ENCODE data around the gene CTPS2.
A peak's percentile ranks its signal among the peaks of the same experiment; 100 is the strongest.
"Not testable (repeated sequence)": the region's sequence is repeated elsewhere in the genome, so short reads cannot be mapped to it uniquely, and the experiment has no call there.

The CTPS2 gene

DNA sequence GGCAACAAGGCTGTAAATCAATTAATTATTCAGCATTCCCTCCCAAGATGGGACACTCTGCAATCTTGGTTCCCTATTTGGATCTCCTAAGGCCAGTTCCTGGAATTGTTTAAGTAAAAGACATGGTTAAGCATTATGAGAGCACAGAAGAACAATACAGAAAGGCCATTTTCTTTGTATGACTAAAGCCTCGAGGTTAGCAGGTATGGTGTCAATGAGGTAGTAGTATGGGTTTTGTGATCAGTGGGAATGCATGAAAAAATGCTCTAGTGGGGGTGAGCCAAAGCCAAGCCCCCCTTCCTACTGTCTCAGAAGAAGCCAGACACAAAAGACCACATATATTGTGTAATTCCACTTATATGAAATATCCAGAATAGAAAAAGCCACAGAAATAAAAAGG lies 124.2 kb downstream of the CTPS2 start:
- DNase-seq (ENCODE audit: insufficient read length) = no peak
- FAIRE-seq = no peak
- TF ChIP-seq POLR2AphosphoS5 (IDR thresholded peaks at IDR 0.05; ENCODE audit: low read depth, low read length) = no peak
- no peak for TF ChIP-seq POLR2A (IDR thresholded peaks at IDR 0.05; ENCODE audit: low read depth, low read length)
- no peak for TF ChIP-seq TAF1 (IDR thresholded peaks at IDR 0.05; ENCODE audit: borderline replicate concordance, low read depth, low read length)

DNA sequence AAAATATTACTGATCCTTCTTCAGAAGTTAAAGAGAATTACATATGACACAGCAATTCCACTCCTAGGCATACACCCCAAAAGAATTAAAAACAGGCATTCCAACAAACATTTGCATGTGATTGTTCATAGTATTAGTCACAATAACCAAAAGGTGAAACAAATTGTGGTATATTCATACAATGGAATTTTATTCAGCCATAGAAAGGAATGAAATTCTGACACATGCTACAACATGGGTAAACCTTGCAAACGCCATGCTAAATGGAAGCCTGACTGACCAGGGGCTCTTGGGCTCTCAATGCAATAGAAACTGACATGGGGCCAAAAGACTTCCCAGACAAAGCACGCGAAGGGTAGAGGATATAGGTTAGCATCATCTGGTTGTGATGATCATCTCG lies 124.6 kb downstream of the CTPS2 start:
- peak; percentile 24 for FAIRE-seq
- TF ChIP-seq POLR2A (IDR thresholded peaks at IDR 0.05; ENCODE audit: low read depth, low read length) = no peak
- TF ChIP-seq POLR2AphosphoS5 (IDR thresholded peaks at IDR 0.05; ENCODE audit: low read depth, low read length) = no peak
- TF ChIP-seq TAF1 (IDR thresholded peaks at IDR 0.05; ENCODE audit: borderline replicate concordance, low read depth, low read length) = no peak
- DNase-seq (ENCODE audit: insufficient read length) = no peak

DNA sequence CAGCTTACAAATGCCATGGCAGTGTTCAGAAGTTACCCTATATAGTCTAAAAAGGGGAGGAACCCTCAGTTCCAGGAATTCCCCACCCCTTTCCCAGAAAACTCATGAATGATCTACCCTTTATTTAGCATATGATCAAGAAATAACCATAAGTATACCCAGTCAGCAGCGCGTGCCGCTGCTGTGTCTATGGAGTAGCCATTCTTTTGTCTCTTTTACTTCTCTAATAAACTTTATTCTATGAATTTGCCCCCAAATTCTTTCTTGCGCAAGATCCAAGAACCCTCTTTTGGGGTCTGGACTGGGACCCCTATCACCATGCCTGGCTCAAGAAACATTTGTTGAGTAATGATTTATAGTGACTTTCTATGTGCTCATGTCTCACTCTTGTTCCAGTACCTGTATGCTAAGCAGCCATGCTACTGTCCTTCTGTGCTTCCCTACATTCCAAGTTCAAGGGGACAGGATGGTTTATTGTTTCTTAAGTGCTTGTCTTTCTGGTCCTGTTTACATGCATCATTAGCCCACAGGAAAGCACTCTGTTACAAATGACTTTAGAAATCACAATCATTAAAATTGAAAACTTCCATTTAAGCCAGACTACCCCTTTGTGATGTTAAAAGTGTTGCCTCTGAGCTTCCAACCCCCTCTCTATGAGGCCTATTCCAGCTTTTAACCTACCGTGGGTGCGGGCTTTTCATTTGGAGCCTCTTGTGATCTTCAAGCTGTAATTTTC lies 125.9 kb downstream of the CTPS2 start:
- no peak for DNase-seq (ENCODE audit: insufficient read length)
- no peak for TF ChIP-seq POLR2A (IDR thresholded peaks at IDR 0.05; ENCODE audit: low read depth, low read length)
- no peak for TF ChIP-seq TAF1 (IDR thresholded peaks at IDR 0.05; ENCODE audit: borderline replicate concordance, low read depth, low read length)
- TF ChIP-seq POLR2AphosphoS5 (IDR thresholded peaks at IDR 0.05; ENCODE audit: low read depth, low read length) = no peak
- no peak for FAIRE-seq

DNA sequence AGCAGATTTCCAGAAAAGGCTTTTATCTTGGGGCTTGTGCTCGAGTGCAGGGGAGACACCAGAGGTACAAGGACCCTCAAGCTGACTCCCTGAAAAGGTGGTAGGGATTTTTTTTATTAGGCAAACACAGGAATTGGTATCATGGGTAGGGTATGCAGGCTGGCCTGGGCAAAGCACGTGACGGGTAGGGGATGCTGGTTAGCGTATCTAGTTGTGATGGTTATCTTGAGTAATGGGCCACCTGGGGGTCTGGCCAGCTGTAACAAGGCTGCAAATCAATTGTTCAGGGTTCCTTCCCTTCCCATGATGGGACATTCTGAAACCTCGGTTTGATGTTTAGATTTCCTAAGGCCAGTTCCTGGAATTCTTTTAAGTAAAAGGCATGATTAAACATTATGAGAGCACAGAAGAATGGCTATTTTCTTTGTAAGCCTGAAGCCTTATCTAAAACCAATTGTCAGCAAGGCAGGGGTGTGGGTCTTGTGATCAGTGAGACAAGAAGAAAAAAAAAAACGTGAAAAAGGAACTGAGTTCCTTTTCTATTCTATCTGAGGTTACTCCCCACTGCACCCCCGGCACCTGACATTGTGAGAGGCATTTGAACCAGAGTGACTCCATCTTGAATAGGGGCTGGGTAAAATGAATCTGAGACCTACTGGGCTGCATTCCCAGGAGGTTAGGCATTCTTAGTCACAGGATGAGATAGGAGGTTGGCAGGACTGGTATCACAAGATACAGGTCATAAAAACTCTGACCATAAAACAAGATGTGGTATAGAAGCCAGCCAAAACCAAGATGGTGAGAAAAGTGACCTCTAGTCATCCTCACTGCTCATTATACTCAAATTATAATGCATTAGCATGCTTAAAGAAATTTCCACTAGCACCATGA lies 126.7 kb downstream of the CTPS2 start:
- FAIRE-seq (peak; percentile 17), DNase-seq (ENCODE audit: insufficient read length) (no peak)
- TF ChIP-seq POLR2AphosphoS5 (IDR thresholded peaks at IDR 0.05; ENCODE audit: low read depth, low read length) (no peak), POLR2A (IDR thresholded peaks at IDR 0.05; ENCODE audit: low read depth, low read length) (no peak), TAF1 (IDR thresholded peaks at IDR 0.05; ENCODE audit: borderline replicate concordance, low read depth, low read length) (no peak)

DNA sequence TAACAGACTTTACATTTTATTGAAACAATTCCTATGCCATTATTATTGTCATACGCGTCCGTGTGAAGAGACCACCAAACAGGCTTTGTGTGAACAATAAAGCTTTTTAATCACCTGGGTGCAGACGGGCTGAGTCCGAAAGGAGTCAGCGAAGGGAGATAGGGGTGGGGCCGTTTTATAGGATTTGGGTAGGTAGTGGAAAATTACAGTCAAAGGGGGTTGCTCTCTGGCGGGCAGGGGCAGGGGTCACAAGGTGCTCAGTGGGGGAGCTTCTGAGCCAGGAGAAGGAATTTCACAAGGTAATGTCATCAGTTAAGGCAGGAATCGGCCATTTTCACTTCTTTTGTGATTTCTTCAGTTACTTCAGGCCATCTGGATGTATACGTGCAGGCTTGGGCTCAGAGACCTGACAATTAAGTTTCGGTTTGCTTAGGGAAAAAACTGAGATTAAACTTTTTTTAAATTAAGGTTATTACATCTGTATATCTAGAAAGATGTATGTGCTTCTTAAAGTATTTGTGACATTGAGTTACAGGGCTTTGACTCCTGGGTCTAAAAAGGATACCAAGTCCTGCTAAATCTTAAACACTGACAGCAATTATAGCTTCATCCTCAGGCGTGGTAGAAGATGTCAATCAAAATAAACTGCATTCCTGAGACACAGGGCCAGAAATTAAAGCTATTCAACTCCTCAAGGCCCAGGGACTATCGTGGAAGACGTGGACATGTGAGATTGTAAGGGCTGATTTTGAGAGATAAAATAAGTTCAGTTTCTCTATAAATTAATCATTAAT lies 132.3 kb downstream of the CTPS2 start:
- FAIRE-seq; DNase-seq (ENCODE audit: insufficient read length): not testable (repeated sequence)

DNA sequence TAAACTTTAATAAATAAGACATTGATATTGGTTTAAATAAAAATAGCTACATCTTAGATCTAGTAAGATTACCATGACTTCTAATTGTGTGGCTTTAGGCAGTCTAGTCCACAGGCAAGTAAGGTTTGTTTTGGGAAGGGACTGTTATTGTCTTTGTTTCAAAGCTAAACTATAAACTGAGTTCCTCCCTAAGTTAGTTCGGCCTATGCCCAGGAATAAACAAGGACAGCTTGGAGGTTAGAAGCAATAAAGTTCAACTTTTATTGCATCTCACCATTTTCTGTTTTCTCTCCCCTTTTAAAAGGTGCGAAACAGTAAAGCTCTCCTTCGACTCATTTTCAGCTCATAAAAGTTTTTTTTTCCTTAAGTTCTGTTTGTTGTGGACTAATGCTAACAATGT lies 133.0 kb downstream of the CTPS2 start:
- FAIRE-seq = no peak
- TF ChIP-seq POLR2AphosphoS5 (IDR thresholded peaks at IDR 0.05; ENCODE audit: low read depth, low read length) = no peak
- no peak for TF ChIP-seq POLR2A (IDR thresholded peaks at IDR 0.05; ENCODE audit: low read depth, low read length)
- no peak for TF ChIP-seq TAF1 (IDR thresholded peaks at IDR 0.05; ENCODE audit: borderline replicate concordance, low read depth, low read length)
- DNase-seq (ENCODE audit: insufficient read length) = no peak

DNA sequence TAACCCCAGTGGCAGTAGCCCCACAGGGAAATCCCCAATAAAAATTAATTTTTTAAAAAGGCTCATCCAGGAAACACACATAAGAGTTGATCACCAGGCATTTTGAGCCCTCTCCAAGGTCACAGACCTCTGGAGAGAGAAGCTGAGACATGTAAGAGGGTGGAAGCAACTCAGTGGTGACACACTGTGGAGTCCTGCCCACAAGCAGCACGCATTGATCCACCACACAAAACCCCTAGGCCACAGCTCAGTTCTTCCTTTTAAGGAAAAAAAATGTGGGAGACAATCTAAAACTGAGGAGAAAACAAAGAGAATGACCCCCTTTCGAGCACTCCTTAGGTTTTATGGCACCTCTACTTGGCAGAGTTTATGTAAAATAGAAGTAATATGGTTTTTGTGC lies 134.3 kb downstream of the CTPS2 start:
- no peak for TF ChIP-seq TAF1 (IDR thresholded peaks at IDR 0.05; ENCODE audit: borderline replicate concordance, low read depth, low read length)
- TF ChIP-seq POLR2A (IDR thresholded peaks at IDR 0.05; ENCODE audit: low read depth, low read length) = no peak
- TF ChIP-seq POLR2AphosphoS5 (IDR thresholded peaks at IDR 0.05; ENCODE audit: low read depth, low read length) = no peak
- FAIRE-seq (no peak), DNase-seq (ENCODE audit: insufficient read length) (no peak)

DNA sequence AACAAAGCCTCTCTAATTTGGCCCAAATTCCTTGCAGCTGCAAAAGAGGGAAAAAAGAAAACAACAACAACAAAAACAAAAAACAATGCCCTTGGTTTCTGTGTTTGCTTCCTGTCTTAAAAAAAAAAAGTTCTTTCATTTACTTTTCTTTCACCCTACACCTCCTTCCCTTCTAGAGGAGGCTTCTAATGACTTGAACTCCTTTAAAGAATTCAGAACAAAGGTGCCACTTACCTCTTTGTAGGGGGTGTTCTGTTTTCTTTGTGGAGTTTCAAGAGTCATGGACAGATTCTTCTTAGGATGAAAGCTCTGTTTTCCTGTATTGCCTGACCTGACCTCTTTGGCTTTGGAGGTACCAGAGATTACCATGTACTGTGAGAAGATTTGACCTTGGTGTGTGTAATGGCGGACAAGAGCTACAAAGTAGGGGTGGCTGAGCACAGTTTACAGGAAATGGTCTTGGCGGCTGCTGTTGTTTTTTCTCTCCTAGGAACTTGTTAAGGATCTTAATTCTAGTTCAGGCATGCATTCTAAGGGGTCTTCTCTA lies 134.9 kb downstream of the CTPS2 start:
- FAIRE-seq (no peak), DNase-seq (ENCODE audit: insufficient read length) (no peak)
- no peak for TF ChIP-seq POLR2A (IDR thresholded peaks at IDR 0.05; ENCODE audit: low read depth, low read length)
- TF ChIP-seq TAF1 (IDR thresholded peaks at IDR 0.05; ENCODE audit: borderline replicate concordance, low read depth, low read length) = no peak
- TF ChIP-seq POLR2AphosphoS5 (IDR thresholded peaks at IDR 0.05; ENCODE audit: low read depth, low read length) = no peak

DNA sequence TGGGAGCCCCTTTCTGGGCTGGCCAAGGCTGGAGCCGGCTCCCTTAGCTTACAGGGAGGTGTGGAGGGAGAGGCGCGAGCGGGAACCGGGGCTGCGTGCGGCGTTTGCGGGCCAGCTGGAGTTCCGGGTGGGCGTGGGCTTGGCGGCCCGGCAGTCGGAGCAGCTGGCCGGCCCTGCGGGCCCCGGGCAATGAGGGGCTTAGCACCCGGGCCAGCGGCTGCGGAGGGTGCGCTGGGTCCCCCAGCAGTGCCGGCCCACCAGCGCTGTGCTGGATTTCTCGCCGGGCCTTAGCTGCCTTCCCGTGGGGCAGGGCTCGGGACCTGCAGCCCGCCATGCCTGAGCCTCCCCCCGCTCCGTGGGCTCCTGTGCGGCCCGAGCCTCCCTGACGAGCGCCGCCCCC lies 137.1 kb downstream of the CTPS2 start:
- not testable (repeated sequence) for DNase-seq (ENCODE audit: insufficient read length); FAIRE-seq

DNA sequence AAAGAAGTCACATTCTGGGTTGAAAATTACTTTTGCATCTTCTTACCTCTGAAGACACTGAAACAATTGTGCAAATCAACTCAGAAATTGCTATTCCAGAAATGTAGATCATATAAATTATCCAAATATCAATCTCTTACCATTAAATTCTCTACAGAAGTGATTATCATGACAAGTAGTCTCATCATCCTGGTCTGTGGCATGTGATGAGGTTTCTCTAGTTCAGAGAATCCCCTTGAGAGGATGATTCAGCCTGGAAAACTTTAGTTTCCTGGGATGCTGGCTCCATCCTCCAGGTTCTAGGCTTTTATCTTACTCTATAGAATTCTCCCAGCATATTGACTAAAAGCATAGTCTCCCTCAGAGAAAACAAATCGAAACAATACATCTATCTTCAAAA lies 138.7 kb downstream of the CTPS2 start:
- FAIRE-seq (no peak), DNase-seq (ENCODE audit: insufficient read length) (no peak)
- TF ChIP-seq POLR2AphosphoS5 (IDR thresholded peaks at IDR 0.05; ENCODE audit: low read depth, low read length) (no peak), TAF1 (IDR thresholded peaks at IDR 0.05; ENCODE audit: borderline replicate concordance, low read depth, low read length) (no peak), POLR2A (IDR thresholded peaks at IDR 0.05; ENCODE audit: low read depth, low read length) (no peak)

DNA sequence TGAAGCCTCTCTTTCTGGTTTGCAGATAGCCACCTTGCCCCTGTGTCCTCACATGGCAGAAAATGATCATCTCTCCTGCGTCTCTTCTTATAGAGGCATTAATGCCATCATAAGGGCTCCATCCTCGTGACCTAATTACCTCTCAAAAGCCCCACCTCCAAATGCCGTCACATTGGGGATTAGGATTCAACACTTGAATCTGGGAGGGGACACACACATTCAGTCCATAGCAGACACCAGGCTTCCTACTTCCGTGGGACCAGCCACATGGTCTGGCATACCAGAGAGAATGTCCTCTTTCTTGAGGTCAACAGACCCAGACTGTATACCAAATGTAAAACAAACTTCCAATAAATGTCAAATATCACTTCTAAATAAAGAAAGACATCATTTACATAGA lies 144.8 kb downstream of the CTPS2 start:
- DNase-seq (ENCODE audit: insufficient read length) = no peak
- FAIRE-seq = peak; percentile 9
- no peak for TF ChIP-seq POLR2A (IDR thresholded peaks at IDR 0.05; ENCODE audit: low read depth, low read length)
- TF ChIP-seq POLR2AphosphoS5 (IDR thresholded peaks at IDR 0.05; ENCODE audit: low read depth, low read length) = no peak
- no peak for TF ChIP-seq TAF1 (IDR thresholded peaks at IDR 0.05; ENCODE audit: borderline replicate concordance, low read depth, low read length)

All from GM12892 (cell line).